Measurements from ENCODE around the gene SPTBN4. TPM values are rescaled to one million over a fixed set of nuclear protein-coding genes. Genes with fewer than 3 reads are reported as not detected.
A peak's percentile ranks its signal among the peaks of the same experiment; 100 is the strongest.

SPTBN4 gene
- total RNA-seq, 1 donor from 2014 or later: 1.5 TPM

DNA sequence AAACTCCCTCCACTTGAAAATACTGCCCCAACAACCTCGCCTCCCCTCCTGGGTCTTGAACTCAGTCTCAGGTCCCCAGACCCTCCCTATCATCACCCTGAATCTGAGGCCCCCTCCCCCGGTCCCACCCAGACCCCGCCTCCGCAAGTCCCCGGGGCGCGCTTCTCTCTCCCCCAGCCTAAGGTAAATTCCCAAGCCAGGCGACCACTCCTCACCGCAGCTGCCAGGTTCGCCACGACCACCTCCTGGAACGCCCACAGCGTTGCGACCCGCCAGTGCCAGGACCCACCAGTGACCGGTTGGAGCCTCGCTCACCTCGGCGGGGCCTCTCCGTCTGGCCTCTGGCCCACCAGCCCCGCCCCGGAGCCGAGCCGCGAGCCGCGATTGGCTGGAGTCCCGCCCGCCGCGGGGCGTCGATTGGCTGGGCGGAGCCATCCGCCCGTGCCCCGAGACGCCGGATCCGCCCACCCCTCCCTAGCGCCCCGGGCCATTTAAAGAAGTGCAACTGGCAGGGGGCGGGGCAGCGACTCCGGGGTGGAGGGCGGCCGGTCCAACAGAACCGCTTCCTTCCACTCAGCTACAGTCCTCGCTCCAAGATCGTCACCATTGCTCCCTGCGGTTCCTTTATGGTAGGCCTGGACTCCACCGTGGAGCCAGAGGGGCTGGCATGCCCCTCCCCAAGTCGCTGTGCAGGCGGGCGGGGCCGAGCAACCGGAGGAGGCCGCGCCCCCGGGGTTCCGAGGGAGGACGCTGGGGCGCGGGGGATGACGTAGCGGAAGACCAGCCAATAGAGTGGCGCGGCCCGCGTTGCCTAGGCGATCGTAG, 22.6 kb upstream of the SPTBN4 start, which contains the start of gene SERTAD3:
Gene SERTAD3 (minus strand): TSS at position 336 of the 825 bp plus-strand sequence. CDS start 2,255 bp downstream, outside the sequence.
- intact Hi-C loops (cut with DNase I): no loop called here
- peak; percentile 99 for DNase-seq
- TF ChIP-seq, protein P1, sequence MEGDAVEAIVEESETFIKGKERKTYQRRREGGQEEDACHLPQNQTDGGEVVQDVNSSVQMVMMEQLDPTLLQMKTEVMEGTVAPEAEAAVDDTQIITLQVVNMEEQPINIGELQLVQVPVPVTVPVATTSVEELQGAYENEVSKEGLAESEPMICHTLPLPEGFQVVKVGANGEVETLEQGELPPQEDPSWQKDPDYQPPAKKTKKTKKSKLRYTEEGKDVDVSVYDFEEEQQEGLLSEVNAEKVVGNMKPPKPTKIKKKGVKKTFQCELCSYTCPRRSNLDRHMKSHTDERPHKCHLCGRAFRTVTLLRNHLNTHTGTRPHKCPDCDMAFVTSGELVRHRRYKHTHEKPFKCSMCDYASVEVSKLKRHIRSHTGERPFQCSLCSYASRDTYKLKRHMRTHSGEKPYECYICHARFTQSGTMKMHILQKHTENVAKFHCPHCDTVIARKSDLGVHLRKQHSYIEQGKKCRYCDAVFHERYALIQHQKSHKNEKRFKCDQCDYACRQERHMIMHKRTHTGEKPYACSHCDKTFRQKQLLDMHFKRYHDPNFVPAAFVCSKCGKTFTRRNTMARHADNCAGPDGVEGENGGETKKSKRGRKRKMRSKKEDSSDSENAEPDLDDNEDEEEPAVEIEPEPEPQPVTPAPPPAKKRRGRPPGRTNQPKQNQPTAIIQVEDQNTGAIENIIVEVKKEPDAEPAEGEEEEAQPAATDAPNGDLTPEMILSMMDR (IDR thresholded peaks at IDR 0.05): no peak
- no peaks in the 10 kb centered on the region for H3K9me3 ChIP-seq
- H3K36me3 ChIP-seq: peaks cover 40% of the 10 kb centered on the region
- peak; percentile 89 for ATAC-seq
- peak within 1 kb of the TSS; percentile 95 for H3K4me3 ChIP-seq
- H3K27me3 ChIP-seq: no peaks in the 10 kb centered on the region
- peak within 1 kb of the TSS; percentile 95 for H3K27ac ChIP-seq
- H3K4me1 ChIP-seq: peaks cover 17% of the 10 kb centered on the region

DNA sequence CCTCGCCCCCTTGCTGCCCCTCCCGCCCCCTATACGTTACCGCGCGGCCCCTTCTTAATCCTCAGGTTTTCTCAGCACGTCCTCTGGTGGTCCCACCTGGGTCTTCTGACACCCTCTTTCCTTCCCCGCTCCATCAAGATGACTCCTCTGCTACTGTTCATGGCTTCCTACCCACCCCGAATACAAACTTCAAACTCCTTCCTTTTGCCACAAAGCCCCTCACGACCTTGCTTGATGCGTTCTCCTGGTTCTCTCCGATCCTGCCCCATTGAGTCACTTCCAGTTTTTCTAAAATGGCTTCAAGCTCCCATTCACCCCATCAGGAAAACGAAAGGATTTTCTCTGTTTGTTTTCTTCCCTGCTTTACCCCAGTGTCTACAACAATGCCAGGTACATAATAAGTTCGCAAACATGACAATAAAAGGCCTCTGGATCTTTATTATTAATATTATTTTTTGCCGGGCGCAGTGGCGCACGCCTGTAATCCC, 21.9 kb upstream of the SPTBN4 start:
- no peaks in the 10 kb centered on the region for H3K27me3 ChIP-seq
- TF ChIP-seq, protein P1 (IDR thresholded peaks at IDR 0.05): no peak
- ATAC-seq (no peak), DNase-seq (no peak)
- peak overlapping the region; percentile 95 for H3K27ac ChIP-seq
- peaks cover 17% of the 10 kb centered on the region for H3K4me1 ChIP-seq
- intact Hi-C loops (cut with DNase I): no loop called here
- peak overlapping the region; percentile 95 for H3K4me3 ChIP-seq
- H3K36me3 ChIP-seq: peaks cover 47% of the 10 kb centered on the region
- no peaks in the 10 kb centered on the region for H3K9me3 ChIP-seq

DNA sequence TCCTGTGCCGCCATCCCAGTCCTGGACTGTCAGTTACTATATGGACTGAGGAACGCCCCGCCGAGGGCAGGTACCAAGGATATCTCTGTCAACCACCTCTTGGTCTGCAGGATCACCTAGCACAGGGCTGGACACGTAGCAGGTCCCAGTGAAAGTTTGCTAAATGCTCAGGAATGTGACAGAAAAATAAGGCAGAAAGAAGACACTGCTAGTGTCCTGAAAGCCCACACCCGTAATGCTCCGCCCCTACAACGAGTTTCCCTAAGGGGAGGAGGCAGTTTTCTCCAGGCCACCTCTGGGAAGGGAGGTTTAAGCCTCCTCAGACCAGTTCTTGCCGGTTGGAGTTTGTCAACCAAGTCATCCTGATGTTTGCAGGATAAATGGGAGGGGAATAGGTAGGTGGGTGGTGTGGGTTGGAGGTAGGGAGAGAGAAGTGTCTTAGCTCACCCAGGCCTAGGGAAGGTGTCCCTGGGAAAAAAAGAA, 21.0 kb upstream of the SPTBN4 start:
- Histone ChIP-seq H3K4me3 (no peak overlapping the region), H3K27me3 (no peaks in the 10 kb centered on the region), H3K4me1 (peaks cover 17% of the 10 kb centered on the region), H3K9me3 (no peaks in the 10 kb centered on the region), H3K27ac (no peak overlapping the region), H3K36me3 (peaks cover 45% of the 10 kb centered on the region)
- ATAC-seq (no peak), DNase-seq (no peak)
- intact Hi-C loops (cut with DNase I): no loop called here
- TF ChIP-seq, protein P1 (IDR thresholded peaks at IDR 0.05): no peak

GRCh38 chr19:40446263-40446784, 20.5 kb upstream of the SPTBN4 start:
- ATAC-seq (no peak), DNase-seq (no peak)
- Histone ChIP-seq H3K4me3 (no peak overlapping the region), H3K4me1 (peaks cover 17% of the 10 kb centered on the region), H3K27ac (peak overlapping the region; percentile 36), H3K9me3 (no peaks in the 10 kb centered on the region), H3K36me3 (peaks cover 45% of the 10 kb centered on the region), H3K27me3 (no peaks in the 10 kb centered on the region)
- intact Hi-C loops (cut with DNase I): no loop called here
- TF ChIP-seq, protein P1 (IDR thresholded peaks at IDR 0.05): no peak

GRCh38 chr19:40449506-40449905, 17.3 kb upstream of the SPTBN4 start:
- Histone ChIP-seq H3K27me3 (no peaks in the 10 kb centered on the region), H3K9me3 (no peaks in the 10 kb centered on the region), H3K36me3 (peaks cover 43% of the 10 kb centered on the region), H3K27ac (no peak overlapping the region), H3K4me1 (peaks cover 3% of the 10 kb centered on the region), H3K4me3 (no peak overlapping the region)
- ATAC-seq (no peak), DNase-seq (no peak)
- intact Hi-C loops (cut with DNase I): no loop called here
- TF ChIP-seq, protein P1 (IDR thresholded peaks at IDR 0.05): no peak
